Mesothelial cell of epicardium (in vitro differentiated cells): Measurements from ENCODE around the gene ZDHHC14. TPM values are rescaled to one million over a fixed set of nuclear protein-coding genes. Genes with fewer than 3 reads are reported as not detected.

Experiments used
- DNase-seq, 2 experiments: peaks; one replicate each; pipeline ENCODE4 v3.0.0; 2021; ENCODE audit warnings: low spot score in 2 of 2; ENCODE audit not compliant: unreplicated experiment in 2 of 2
- H3K27ac Mint-ChIP-seq: 2 replicates; pipeline ENCODE4 v1.8.0; 2021; ENCODE audit warnings: mixed read lengths
- H3K27me3 Mint-ChIP-seq: 2 replicates; pipeline ENCODE4 v1.8.0; 2021; ENCODE audit warnings: low read depth, mixed read lengths
- H3K36me3 Mint-ChIP-seq: 2 replicates; pipeline ENCODE4 v1.8.0; 2021; ENCODE audit warnings: mixed read lengths
- H3K4me1 Mint-ChIP-seq: 2 replicates; pipeline ENCODE4 v1.8.0; 2021; ENCODE audit warnings: mixed read lengths
- H3K4me3 Mint-ChIP-seq: 2 replicates; pipeline ENCODE4 v1.8.0; 2021; ENCODE audit warnings: mild to moderate bottlenecking, moderate library complexity, mixed read lengths
- H3K9me3 Mint-ChIP-seq: 2 replicates; pipeline ENCODE4 v1.8.0; 2021; ENCODE audit warnings: mixed read lengths
- total RNA-seq: library from RNA; stranded (reverse); gene quantifications from 3 replicates; pipeline ENCODE4 v1.2.1, GENCODE V29; 2021
- TF ChIP-seq, protein P1 (sequence below): fragments of 200-600 bp; sonication (generic); IDR thresholded peaks from one replicate; pipeline ENCODE4 v1.5.0; 2021; ENCODE audit warnings: antibody characterized with exemption; ENCODE audit not compliant: unreplicated experiment

ZDHHC14 gene
- total RNA-seq, 1 donor from 2014 or later, result 11.3 TPM

DNA sequence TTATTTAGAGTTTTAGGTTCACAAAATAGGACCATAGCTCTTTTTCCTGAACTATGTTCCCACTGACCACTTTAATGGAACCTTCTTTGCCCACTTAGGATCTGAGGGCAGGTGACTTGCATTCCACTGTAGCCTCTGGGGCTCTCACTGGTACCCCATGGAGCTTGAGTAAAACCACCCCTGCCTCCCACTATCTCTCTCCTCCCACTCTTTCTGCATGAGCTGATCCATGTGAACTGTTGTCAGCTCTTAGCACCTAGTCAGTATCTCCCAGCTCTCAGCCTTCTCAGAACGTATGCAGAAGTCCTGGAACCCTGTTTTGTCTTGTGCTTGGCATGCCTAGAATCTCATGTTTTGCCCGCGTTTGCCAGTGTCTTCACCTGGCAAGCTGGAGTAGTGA, 241.4 kb downstream of the ZDHHC14 start:
- no peaks in the 10 kb centered on the region for H3K27me3 Mint-ChIP-seq
- no peak overlapping the region for H3K27ac Mint-ChIP-seq
- TF ChIP-seq, protein P1, sequence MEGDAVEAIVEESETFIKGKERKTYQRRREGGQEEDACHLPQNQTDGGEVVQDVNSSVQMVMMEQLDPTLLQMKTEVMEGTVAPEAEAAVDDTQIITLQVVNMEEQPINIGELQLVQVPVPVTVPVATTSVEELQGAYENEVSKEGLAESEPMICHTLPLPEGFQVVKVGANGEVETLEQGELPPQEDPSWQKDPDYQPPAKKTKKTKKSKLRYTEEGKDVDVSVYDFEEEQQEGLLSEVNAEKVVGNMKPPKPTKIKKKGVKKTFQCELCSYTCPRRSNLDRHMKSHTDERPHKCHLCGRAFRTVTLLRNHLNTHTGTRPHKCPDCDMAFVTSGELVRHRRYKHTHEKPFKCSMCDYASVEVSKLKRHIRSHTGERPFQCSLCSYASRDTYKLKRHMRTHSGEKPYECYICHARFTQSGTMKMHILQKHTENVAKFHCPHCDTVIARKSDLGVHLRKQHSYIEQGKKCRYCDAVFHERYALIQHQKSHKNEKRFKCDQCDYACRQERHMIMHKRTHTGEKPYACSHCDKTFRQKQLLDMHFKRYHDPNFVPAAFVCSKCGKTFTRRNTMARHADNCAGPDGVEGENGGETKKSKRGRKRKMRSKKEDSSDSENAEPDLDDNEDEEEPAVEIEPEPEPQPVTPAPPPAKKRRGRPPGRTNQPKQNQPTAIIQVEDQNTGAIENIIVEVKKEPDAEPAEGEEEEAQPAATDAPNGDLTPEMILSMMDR, result no peak
- H3K4me3 Mint-ChIP-seq, result no peak overlapping the region
- no peaks in the 10 kb centered on the region for H3K4me1 Mint-ChIP-seq
- no peaks in the 10 kb centered on the region for H3K9me3 Mint-ChIP-seq
- no peaks in the 10 kb centered on the region for H3K36me3 Mint-ChIP-seq
- no peak for DNase-seq

- H3K4me3 Mint-ChIP-seq, result no peak overlapping the region
- peaks cover 14% of the 10 kb centered on the region for H3K4me1 Mint-ChIP-seq
- TF ChIP-seq, protein P1, result no peak
- H3K9me3 Mint-ChIP-seq, result no peaks in the 10 kb centered on the region
- no peaks in the 10 kb centered on the region for H3K27me3 Mint-ChIP-seq
- H3K27ac Mint-ChIP-seq, result no peak overlapping the region
- H3K36me3 Mint-ChIP-seq, result no peaks in the 10 kb centered on the region
- DNase-seq, result no peak
Observed at GRCh38 chr6:157625111-157625510, 244.1 kb downstream of the ZDHHC14 start.

- Mint-ChIP-seq H3K36me3 (no peaks in the 10 kb centered on the region), H3K27me3 (no peaks in the 10 kb centered on the region), H3K4me1 (peaks cover 14% of the 10 kb centered on the region), H3K9me3 (no peaks in the 10 kb centered on the region), H3K4me3 (no peak overlapping the region), H3K27ac (no peak overlapping the region)
- DNase-seq, result no peak
- TF ChIP-seq, protein P1, result no peak
Observed at GRCh38 chr6:157625764-157626163, 244.8 kb downstream of the ZDHHC14 start.

DNA sequence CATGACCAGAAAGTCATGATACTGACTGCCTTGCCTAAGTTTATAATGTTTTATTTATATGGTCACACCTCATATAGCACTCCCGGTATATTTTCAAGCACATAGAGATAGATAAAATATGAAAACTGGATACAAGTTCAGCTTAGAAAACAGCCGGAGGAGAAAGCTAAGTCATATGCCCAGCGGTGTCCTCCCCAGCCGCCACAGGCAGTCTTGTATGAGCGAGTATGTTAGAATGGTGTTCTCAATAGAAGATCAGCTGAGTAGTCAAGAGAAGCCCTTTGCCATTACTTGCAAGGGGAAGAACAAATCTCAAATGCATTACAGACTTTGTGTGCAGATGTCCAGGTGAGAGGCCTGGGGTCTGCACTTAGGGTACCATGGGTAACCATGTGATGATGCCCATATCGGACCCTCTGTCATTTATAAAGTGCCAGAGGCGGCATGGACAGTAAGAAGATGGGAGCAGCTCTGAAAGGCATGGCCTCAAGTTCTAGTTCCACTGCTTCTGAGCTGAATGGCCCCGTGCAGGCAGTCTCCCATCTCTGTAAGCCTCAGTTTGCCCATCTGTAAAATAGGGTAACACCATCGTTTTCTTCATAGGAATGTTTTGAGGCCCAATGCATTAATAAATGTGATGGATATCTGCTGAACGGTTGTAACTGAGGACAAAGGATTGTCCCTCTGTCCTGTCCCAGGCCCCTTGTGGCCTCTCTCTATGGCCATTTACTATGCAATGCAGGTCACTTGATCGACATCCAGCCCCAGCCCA, 246.4 kb downstream of the ZDHHC14 start:
- DNase-seq, result no peak
- H3K27me3 Mint-ChIP-seq, result no peaks in the 10 kb centered on the region
- TF ChIP-seq, protein P1, result no peak
- no peak overlapping the region for H3K27ac Mint-ChIP-seq
- H3K36me3 Mint-ChIP-seq, result no peaks in the 10 kb centered on the region
- peaks cover 14% of the 10 kb centered on the region for H3K4me1 Mint-ChIP-seq
- H3K9me3 Mint-ChIP-seq, result no peaks in the 10 kb centered on the region
- H3K4me3 Mint-ChIP-seq, result no peak overlapping the region

DNA sequence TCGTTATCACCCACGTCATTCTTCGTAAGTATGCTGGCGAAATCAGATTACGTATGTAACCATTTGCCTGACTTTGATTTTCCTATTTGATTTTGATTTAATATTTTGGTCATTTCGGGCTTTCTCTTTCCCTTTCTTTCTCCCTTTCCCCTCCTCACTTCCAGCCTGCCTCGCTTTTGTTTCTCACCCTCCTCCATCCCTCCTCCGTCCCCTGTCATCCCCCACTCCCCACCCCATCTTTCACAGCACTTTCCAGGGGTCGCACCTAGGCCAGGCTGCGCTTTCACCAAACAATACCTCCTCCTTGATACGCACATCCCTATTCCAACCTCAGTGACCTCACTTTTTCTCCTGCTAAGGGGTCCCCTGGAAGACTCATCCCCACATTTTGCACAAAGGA, 247.5 kb downstream of the ZDHHC14 start:
- Mint-ChIP-seq H3K9me3 (no peaks in the 10 kb centered on the region), H3K27ac (no peak overlapping the region), H3K36me3 (no peaks in the 10 kb centered on the region), H3K27me3 (no peaks in the 10 kb centered on the region), H3K4me1 (peaks cover 14% of the 10 kb centered on the region), H3K4me3 (no peak overlapping the region)
- DNase-seq, result no peak
- TF ChIP-seq, protein P1, result no peak

GRCh38 chr6:157629220-157629619, 248.2 kb downstream of the ZDHHC14 start:
- Mint-ChIP-seq H3K27ac (no peak overlapping the region), H3K36me3 (no peaks in the 10 kb centered on the region), H3K27me3 (no peaks in the 10 kb centered on the region), H3K4me1 (peaks cover 14% of the 10 kb centered on the region), H3K4me3 (no peak overlapping the region), H3K9me3 (no peaks in the 10 kb centered on the region)
- TF ChIP-seq, protein P1, result no peak
- no peak for DNase-seq
